HG03175 (cell line): ENCODE measurements around the gene NTRK3.

Experiments
- ATAC-seq: cut with Tn5 transposase; IDR thresholded peaks from one replicate; pipeline ENCODE4 v1.9.1; 2021; ENCODE audit warnings: mild to moderate bottlenecking, moderate library complexity; ENCODE audit not compliant: unreplicated experiment

The NTRK3 gene

DNA sequence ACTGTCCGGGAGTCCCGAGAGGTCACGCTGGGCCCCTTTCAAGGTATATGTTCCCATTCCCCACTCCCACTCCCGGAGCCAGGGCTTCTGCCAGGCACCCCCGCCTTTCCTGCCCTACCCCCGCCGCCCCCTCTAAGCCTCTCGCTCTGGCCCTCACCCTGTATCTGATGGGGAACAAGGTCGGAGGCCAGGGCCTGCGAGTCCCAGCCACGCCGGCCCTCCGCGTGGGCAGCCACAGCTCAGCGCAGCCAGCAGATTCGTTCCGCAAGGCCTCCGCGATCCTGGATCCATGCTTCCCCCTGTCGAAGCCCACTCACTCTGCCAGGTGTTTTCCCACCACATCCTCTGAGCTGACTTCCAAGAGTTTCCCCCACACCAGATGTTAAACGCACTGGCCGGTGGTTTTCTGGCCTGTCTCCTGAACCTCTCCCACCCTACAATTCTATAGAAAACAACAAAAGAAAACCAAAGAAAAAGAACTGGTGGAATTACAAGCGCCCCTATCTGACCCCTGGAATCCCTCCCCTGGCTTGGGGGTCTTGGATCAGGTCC, 303.7 kb downstream of the NTRK3 start:
- ATAC-seq: no peak

- no peak for ATAC-seq
Measured at GRCh38 chr15:87949575-87950223, 306.8 kb downstream of the NTRK3 start.

GRCh38 chr15:87949151-87949574, 307.4 kb downstream of the NTRK3 start:
- no peak for ATAC-seq

DNA sequence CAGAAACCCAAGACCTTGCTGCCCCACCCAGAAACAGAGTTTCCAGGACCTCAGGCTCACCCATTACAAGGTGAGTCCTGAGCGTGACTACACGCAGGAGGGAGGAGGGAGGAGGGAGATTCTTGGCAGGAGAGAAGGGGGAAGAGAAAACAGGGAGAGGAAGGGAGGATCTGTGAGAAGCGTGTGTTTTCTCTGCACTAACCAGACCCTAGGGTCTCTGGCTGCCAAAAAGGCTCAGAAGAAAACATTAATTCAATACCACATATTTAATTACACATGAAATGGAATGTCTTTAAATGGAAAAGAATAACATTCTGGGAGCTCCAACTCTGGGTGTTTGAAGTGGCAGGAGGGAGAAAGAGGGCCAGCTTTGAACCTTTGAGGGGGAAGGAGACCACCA, 309.0 kb downstream of the NTRK3 start:
- no peak for ATAC-seq

GRCh38 chr15:87945246-87945645, 311.3 kb downstream of the NTRK3 start:
- no peak for ATAC-seq

DNA sequence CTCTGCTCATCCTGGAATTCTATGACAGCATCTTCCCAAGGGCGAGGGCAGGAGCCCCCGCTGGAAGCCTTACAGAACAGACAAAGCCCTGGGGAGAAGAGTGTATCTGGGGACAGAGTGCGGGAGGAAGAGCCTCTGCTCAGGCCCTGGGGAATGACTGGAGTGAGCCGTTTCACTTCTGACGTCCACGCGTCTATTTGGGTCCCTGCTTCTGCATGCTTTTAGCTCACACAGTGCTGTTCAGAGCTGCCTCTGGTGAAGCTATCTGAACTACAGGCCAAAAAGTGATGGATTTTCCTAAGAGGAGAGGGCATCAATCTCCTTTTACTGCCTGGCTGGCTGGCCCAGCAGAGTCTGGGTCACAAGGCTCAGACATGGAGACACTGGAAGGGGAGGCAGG, 311.8 kb downstream of the NTRK3 start:
- ATAC-seq: no peak

- ATAC-seq: no peak
Measured at GRCh38 chr15:87944050-87944449, 312.5 kb downstream of the NTRK3 start.

DNA sequence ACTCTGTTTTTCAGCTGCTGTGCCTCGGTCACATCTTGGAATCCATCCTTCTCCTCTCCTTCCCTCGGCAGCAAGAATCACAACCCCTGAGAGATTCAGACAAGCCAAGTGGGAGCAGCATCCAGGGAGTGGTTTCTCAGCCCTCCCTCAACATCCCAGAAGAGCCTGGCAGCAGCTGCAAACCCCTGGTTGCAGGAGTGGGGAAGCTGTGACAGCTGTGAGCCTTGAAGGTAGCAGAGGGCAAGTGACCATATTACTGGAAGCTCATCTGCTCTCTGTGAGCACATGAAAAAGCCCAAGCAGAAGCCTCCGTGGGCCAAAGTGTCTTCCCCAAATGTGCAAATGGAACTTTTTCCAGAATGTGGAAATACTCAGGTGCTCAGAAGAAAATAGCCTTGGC, 312.9 kb downstream of the NTRK3 start:
- no peak for ATAC-seq

DNA sequence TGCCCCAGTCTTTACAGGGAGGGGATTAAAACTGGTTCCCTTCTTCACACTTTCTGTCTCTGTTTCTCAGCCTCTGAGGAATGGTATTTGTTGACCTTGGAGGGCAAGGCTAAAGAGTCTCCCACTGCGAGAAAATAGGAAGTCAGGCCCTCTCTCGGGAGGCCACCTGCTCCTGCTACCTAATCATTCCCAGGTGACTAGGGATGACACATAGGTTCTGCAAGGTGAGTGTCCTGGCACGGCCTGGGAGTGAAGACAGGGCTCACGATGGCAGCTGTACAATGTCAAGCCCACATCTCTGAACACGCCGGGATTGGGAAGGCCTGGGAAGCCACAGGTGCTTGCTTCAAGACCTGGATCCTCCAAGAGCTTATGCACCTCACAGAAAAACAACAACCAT, 314.2 kb downstream of the NTRK3 start:
- ATAC-seq: no peak

DNA sequence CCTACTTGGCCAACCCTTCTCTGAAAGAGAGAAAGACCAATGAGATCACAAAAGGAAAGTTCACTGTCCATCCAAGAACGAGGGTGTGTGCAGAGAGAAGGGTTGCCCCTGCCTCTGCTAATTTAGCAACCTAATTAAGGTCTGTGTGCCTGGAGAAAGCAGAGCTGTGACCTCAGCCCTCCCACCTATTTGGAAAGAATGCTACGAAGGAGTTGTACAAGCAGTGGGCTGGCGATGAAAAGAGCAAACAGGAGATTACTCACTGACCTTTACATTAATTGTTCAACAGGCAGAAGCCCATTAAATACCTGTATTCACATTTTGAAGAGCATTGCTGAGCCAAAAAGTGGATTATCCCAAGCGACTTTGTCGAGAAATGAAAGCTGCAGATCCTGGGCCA, 314.9 kb downstream of the NTRK3 start:
- no peak for ATAC-seq

DNA sequence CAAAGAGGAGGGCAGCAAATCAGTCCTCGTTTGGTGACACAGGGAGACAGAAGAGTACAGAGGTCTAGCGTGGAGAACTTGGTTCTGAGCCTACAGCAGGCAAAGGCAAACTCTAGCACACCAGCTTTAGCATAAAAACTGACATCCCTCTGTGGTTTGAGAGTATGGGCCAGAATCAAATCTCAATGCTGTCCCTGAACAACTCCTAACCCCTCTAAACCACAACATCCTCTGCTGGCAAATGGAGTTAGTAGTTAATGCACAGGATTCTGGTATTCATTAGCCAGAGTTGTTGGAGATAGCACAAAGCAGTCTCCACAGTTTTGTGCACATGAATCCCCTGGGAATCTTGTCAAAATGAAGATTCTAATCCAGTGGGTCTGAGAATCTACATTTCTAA, 315.8 kb downstream of the NTRK3 start:
- no peak for ATAC-seq

DNA sequence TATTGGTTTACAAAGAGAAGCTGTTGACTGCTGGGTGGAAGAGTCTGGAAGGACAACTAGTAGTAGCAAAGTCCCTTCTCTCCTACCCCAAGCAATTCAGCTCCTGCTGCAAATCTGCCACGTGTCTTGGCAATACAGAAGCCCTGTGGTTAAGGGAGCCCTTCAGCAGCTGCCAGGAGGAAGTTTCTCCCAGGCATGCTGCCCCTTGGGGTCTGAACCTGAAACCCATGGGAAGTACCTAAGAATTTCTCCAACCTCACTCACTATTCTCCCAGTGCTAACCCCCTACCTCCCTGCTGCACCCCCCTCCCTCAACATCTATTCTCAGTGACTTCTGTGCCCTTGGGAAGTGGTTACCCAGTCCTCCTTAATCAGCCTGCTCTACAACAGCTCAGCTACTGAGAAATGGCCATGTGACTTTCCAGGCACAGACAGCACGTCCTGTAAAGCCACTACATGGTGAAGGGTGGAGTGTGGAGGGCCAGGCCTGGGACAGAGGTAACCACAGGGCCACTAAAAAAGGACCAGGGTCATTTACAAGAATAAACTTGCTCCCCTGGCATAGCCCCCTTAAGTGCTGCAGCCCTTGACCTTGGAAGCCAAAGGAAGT, 316.6 kb downstream of the NTRK3 start:
- ATAC-seq: no peak

- no peak for ATAC-seq
Measured at GRCh38 chr15:87938031-87938430, 318.5 kb downstream of the NTRK3 start.

DNA sequence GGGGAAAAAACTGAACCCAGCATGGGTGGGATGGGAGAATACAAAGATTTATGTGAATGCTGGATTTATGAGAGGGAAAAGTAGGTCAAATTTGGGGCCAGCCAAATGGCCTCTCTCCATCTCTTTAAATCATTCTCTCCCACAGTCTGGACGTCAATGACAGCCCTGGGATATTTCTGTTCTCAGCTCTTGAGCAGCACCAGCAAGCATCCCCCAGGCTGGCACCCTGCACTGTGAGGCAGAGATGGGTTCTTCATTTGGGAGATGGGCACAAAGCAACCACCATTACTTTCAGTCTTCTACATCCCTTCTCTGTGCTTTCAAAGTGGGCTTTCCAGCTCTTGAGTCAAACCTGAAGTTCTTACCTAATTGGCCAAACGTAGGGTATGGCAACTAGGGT, 321.0 kb downstream of the NTRK3 start:
- no peak for ATAC-seq

- no peak for ATAC-seq
Measured at GRCh38 chr15:87931584-87931983, 325.0 kb downstream of the NTRK3 start.

GRCh38 chr15:87930457-87930856, 326.1 kb downstream of the NTRK3 start:
- ATAC-seq: no peak

- no peak for ATAC-seq
Measured at GRCh38 chr15:87929841-87930240, 326.7 kb downstream of the NTRK3 start.

DNA sequence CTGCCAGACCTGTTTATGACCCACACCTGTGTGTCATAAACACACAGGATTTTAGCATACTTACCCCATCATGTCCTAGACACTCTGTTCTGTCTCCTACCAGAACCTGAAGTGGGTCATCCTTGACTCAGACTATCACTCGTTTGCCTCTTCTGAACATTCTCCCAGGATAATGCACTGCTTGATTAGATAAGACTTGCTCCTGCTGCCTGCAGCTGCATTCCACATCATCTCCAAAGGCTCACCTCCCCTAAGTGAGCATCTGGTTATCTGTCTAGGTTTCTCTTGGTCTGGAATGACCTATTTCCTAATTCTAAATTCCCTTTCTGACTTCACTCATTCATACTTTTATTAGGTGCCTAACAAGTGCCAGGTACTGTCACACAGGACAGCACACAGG, 332.1 kb downstream of the NTRK3 start:
- no peak for ATAC-seq

- ATAC-seq: no peak
Measured at GRCh38 chr15:87919064-87919463, 337.5 kb downstream of the NTRK3 start.

GRCh38 chr15:87917480-87917879, 339.1 kb downstream of the NTRK3 start:
- no peak for ATAC-seq

- ATAC-seq: no peak
Measured at GRCh38 chr15:87916208-87916607, 340.3 kb downstream of the NTRK3 start.

GRCh38 chr15:87910301-87910700, 346.2 kb downstream of the NTRK3 start:
- no peak for ATAC-seq
